HUDEP-2 (cell line): ENCODE measurements around the gene SYNPO2.
"Not testable (repeated sequence)": the region's sequence is repeated elsewhere in the genome, so short reads cannot be mapped to it uniquely, and the experiment has no call there.

Experiments
- DNase-seq, 76 experiments: peaks; one replicate each; lab custom pipeline; 2025; ENCODE audit not compliant: unreplicated experiment in 76 of 76; lab: John Stamatoyannopoulos, UW

The SYNPO2 gene

DNA sequence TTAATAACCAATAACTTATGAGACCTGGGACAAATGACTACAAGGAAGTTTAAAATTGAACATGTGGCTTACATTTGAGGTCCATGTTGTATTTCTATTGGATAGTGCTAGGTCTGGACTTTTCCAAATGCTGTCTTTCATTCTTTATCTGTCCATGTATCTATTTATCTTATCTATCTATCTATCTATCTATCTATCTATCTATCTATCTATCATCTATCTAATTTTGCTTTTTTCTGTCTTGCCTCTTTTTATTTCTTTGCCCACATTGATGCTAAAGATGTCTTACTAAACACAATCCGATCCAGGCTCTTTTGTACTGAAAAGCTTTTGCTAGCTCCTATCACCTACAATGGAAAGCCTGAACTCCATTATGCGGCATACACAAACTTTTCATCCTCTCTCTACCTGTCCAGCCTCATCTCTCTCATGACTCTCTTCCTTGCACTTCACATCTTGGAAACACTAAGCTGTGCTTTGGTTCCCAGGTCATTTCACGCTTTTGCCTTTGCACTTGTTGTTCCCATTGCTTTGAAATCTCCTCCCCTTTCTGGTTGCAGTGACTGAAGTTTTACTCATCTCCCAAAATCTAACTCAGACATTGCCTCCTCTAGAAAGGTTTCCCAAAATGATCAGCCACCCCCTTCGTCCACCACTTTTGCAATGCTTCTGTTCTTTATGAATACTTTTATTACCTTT lies 107.2 kb downstream of the SYNPO2 start:
- no peak for DNase-seq

GRCh38 chr4:118997601-118998000 lies 108.9 kb downstream of the SYNPO2 start:
- no peak for DNase-seq

GRCh38 chr4:118999919-119000318 lies 111.3 kb downstream of the SYNPO2 start:
- DNase-seq = no peak

GRCh38 chr4:119000400-119000799 lies 111.7 kb downstream of the SYNPO2 start:
- DNase-seq = no peak

DNA sequence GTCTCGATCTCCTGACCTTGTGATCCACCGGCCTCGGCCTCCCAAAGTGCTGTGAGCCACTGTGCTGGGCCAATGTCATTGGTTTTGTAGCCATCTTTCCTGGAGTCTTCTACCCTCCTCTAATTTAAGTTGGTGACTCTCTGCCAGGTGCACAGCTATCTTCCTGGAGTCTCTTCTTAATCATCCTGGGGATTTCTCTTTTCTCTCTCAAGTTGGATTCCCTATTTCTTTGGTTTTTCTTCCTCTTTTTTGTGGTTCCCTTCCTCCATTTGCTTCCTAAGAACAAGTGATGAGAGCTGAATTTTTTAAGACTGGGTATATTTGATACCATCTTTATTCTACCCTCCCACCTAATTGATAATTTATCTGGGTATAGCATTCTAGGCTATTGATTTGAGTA lies 113.8 kb downstream of the SYNPO2 start:
- DNase-seq = no peak

- DNase-seq = not testable (repeated sequence)
These were observed 114.3 kb downstream of the SYNPO2 start for GRCh38 chr4:119003001-119003400.

- DNase-seq = no peak
These were observed 117.3 kb downstream of the SYNPO2 start for GRCh38 chr4:119005928-119006460.

DNA sequence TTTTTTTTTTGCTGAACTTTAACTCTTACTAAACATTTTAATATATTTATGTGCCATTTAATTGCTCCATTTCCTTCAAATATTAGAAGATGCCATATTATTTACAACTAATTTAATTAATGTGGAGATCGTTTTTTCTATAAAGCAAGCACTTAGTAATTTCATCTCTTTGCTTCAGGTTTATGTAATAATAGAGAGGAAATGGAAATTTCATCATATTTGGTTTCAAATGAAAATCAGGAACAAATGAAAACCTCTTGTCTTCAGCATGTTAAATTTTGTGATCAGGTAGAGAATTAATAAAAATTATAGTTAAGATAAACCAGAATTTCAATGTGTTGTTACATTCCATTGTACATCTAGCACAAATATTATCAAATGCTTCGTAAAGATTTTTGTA lies 120.1 kb downstream of the SYNPO2 start:
- DNase-seq = no peak

DNA sequence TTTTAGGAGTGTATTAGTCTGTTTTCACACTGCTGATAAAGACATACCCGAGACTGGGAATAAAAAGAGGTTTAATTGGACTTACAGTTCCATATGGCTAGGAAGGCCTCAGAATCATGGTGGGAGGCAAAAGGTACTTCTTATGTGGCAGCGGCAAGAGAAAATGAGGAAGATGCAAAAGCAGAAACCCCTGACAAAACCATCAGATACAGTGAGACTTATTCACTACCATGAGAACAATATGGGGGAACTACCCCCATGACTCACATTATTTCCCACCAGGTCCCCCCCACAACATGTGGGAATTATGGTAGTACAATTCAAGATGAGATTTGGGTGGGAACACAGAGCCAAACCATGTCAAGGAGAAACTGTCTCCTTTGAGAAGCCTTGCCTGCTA lies 121.6 kb downstream of the SYNPO2 start:
- not testable (repeated sequence) for DNase-seq

DNA sequence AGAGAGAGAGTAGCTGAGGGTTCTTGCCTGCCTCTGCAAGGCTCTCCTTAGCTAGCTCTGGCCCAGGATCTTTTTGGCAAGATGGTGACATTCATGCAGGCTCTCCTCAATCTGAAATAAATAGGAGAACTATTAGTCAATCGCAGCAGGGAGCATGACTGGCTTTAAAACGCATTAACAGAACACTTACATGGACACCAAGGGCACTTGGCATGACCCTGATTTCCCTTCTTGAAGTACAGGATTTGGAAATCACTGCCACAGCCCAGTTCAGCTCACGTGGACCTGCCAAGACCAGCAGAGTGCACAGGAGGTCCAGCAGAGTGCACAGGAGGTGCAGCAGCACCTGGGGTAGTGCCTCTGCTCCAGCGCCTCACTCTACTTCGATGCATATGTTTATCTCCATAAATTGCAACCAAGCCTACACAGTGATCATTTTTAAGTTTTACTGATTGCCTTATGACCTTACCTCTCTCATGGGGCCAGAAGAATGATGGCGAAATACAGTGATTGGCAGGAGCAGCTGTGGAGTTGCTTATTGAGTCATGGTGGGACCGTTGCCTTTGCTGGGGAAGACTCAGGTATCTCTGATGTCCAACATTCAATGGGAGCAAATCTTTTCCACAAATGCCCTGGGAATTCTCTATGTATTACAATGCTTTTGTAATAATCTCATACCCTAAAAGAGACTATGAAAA lies 122.4 kb downstream of the SYNPO2 start:
- no peak for DNase-seq

DNA sequence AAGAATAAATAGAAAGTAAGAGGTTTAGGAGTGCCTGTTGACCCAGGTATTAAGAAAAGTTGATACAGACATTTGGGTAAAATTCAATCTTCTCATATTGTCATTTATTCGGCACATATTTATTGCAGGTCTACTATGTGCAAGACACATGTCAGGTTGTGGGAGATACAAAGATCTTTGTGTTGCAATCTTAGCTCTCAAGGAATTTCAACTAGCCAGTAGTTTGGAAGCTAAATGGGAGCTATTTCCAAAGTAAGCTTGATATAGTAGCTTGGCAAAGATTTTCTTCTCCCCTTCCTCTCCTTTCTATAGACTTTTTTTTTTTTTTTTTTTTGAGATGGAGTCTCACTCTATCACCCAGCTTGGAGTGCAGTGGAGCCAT lies 122.9 kb downstream of the SYNPO2 start:
- no peak for DNase-seq

GRCh38 chr4:119014658-119015057 lies 126.0 kb downstream of the SYNPO2 start:
- no peak for DNase-seq

DNA sequence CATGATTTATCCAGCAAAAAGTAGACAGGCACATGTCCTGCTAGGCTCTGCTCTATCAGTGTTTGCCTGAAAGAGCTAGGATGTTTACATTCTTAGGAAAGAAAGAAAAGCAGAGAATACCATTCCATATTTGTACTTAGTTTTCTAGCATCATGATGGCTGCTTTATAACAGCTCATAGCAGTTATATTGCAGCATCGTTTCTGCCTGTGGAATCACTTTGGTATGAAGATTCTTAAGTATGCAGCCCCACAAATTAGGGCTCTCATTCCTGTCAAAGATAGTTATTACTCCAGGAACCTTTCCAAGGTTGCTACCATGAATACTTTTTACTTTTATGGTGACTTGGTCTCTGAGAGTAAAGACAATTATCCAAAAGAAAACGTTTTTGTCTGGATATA lies 128.0 kb downstream of the SYNPO2 start:
- DNase-seq = no peak

- DNase-seq = no peak
These were observed 129.0 kb downstream of the SYNPO2 start for GRCh38 chr4:119017636-119018035.

DNA sequence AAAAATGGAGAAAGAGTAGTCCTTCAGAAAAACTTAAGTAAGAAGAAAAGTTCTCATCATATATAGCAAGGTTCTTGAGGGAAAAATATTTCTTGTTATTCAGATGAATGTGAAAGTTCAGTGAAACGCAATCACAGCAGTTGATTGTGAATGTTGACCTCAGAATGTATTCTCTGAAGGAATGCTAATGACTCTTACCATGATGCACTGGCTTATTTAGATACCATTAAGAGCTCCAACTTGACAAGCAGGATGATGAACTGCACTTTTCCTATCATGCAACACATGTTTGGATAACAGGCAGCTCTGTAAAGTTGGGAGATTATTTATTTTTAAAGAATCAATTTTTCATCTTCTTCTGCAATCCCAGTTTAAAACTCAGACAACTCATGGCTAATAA lies 131.5 kb downstream of the SYNPO2 start:
- no peak for DNase-seq

GRCh38 chr4:119022520-119022919 lies 133.9 kb downstream of the SYNPO2 start:
- not testable (repeated sequence) for DNase-seq

GRCh38 chr4:119024102-119024501 lies 135.4 kb downstream of the SYNPO2 start:
- no peak for DNase-seq

DNA sequence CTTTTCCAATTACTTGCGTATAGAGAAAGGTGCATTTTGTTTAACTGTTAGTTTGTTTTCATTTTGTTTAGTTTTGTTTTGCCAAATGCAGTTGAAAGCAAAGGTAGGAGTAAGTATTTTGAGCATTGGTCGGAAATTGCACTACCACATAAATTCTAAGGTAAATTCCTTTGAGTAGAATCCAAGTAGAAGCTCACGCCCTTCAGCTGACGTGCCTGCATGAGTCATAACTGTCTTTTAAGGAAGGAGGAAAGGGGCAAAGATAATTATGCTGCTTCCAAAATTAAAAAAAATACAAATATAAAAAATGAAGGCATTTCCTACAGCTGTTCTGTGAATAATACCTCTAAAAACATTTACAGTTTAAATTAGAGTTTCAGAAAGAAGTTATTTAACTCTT lies 136.8 kb downstream of the SYNPO2 start:
- no peak for DNase-seq

- DNase-seq = peak in 1 of 76 experiments; percentile 0
These were observed 137.4 kb downstream of the SYNPO2 start for GRCh38 chr4:119025916-119026661.

GRCh38 chr4:119026662-119027444 lies 138.2 kb downstream of the SYNPO2 start:
- DNase-seq = no peak

DNA sequence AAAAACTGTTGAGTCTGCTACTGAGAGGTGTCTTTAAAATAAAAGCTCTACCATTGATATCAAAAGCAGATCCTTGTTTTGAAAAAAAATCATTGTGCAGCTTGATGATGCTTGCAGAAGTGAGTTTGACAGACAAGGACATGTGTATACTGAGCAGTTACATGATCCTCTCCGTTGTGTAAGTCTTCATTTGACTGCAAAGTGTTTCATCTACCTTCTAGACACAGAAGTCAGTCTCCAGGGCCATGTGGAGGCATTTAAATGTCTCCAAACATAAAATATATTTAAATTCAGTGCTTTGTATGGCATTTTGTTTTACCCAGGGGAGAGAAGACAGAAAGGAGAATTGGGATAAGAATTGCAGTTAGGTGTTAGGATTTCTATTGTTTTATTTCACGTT lies 139.2 kb downstream of the SYNPO2 start:
- DNase-seq = no peak
